Liver (tissue), 10 donors: Measurements from ENCODE around the gene EP300. TPM values are rescaled to one million over a fixed set of nuclear protein-coding genes. Genes with fewer than 3 reads are reported as not detected.

Experiments
- DNase-seq: peaks from one replicate; pipeline ENCODE4 v3.0.0-alpha.2; 2017; ENCODE audit warnings: low spot score
- H3K27ac ChIP-seq, 2 donors: one replicate each; pipeline ENCODE4 v1.7.0; 2013; ENCODE audit warnings: inconsistent platforms in 2 of 2, low read length in 2 of 2, control low read depth in 1 of 2, low read depth in 1 of 2, mild to moderate bottlenecking in 1 of 2
- H3K27me3 ChIP-seq, 4 donors: one replicate each; pipeline versions ENCODE4 v1.6.1 to v1.7.0; 2013; ENCODE audit warnings: low read length in 3 of 4, inconsistent platforms in 1 of 4, mild to moderate bottlenecking in 1 of 4, moderate library complexity in 1 of 4; ENCODE audit not compliant: control insufficient read depth in 4 of 4, insufficient read depth in 4 of 4
- H3K36me3 ChIP-seq, 4 donors: one replicate each; pipeline versions ENCODE4 v1.6.1 to v1.7.0; 2013; ENCODE audit warnings: low read length in 3 of 4, mild to moderate bottlenecking in 3 of 4, low read depth in 1 of 4, moderate library complexity in 1 of 4; ENCODE audit not compliant: control insufficient read depth in 4 of 4, insufficient read depth in 3 of 4
- H3K4me1 ChIP-seq, 4 donors: one replicate each; pipeline versions ENCODE4 v1.6.1 to v1.7.0; 2013; ENCODE audit warnings: low read length in 3 of 4, mild to moderate bottlenecking in 3 of 4, moderate library complexity in 1 of 4; ENCODE audit not compliant: control insufficient read depth in 4 of 4, insufficient read depth in 4 of 4
- H3K4me3 ChIP-seq, 3 donors: one replicate each; pipeline versions ENCODE4 v1.6.1 to v1.7.0; 2013; ENCODE audit warnings: low read length in 3 of 3, control low read depth in 1 of 3, low read depth in 1 of 3, mild to moderate bottlenecking in 1 of 3
- H3K9ac ChIP-seq, 2 donors: one replicate each; pipeline ENCODE4 v1.7.0; 2013; ENCODE audit warnings: low read length in 2 of 2, mild to moderate bottlenecking in 2 of 2, moderate library complexity in 2 of 2, control low read depth in 1 of 2, low read depth in 1 of 2
- H3K9me3 ChIP-seq, 4 donors: one replicate each; pipeline versions ENCODE4 v1.6.1 to v1.7.0; 2013; ENCODE audit warnings: low read length in 3 of 4; ENCODE audit not compliant: control insufficient read depth in 4 of 4
- CTCF ChIP-seq: fragments of 150-350 bp; IDR thresholded peaks from 2 replicates; pipeline ENCODE4 v1.5.1; 2017; ENCODE audit warnings: improper control_type of control experiment, low read depth, low read length; ENCODE audit not compliant: missing input control
- FOXA1 ChIP-seq: IDR thresholded peaks from 2 replicates; pipeline ENCODE4 v1.6.1; 2016; ENCODE audit warnings: antibody characterized with exemption
- GABPA ChIP-seq, 2 donors: IDR thresholded peaks in 1 of 2; conservative IDR thresholded peaks in 1 of 2; 2 replicates each; pipeline ENCODE4 v1.6.1; 2016; ENCODE audit warnings: antibody characterized with exemption in 2 of 2, mild to moderate bottlenecking in 1 of 2, moderate library complexity in 1 of 2
- HNF4A ChIP-seq, 2 donors: conservative IDR thresholded peaks; 2 replicates each; pipeline ENCODE4 v1.6.1; 2016; ENCODE audit warnings: antibody characterized with exemption in 2 of 2, mild to moderate bottlenecking in 2 of 2
- JUND ChIP-seq, 2 donors: IDR thresholded peaks; 2 replicates each; pipeline ENCODE4 v1.6.1; 2016; ENCODE audit warnings: antibody characterized with exemption in 2 of 2
- NR2F2 ChIP-seq: IDR thresholded peaks from 2 replicates; pipeline ENCODE4 v1.6.1; 2016; ENCODE audit warnings: antibody characterized with exemption
- RAD21 ChIP-seq, 2 donors: IDR thresholded peaks; 2 replicates each; pipeline ENCODE4 v1.6.1; 2016; ENCODE audit warnings: antibody characterized with exemption in 2 of 2, mild to moderate bottlenecking in 2 of 2
- REST ChIP-seq: IDR thresholded peaks from 2 replicates; pipeline ENCODE4 v1.6.1; 2016; ENCODE audit warnings: antibody characterized with exemption, mild to moderate bottlenecking
- SP1 ChIP-seq: IDR thresholded peaks from 2 replicates; pipeline ENCODE4 v1.6.1; 2018; ENCODE audit warnings: antibody characterized with exemption, mild to moderate bottlenecking
- YY1 ChIP-seq: IDR thresholded peaks from 2 replicates; pipeline ENCODE4 v1.6.1; 2016; ENCODE audit warnings: antibody characterized with exemption, mild to moderate bottlenecking
- ZBTB33 ChIP-seq: IDR thresholded peaks from 2 replicates; pipeline ENCODE4 v1.6.1; 2016; ENCODE audit warnings: antibody characterized with exemption
- WGBS: extraction: QIAGEN DNeasy Blood & Tissue Kit; methylation state at CpG from one replicate; pipeline ENCODE4 v1.1.7; 2013; 5-methylcytosine and 5-hydroxymethylcytosine counted together
- polyA plus RNA-seq, 2 donors: library from polyadenylated mRNA; stranded (reverse) in 1 of 2; unstranded in 1 of 2; fragments of 200-250 nt in 1 of 2; fragments of >200 nt in 1 of 2; fragmentation: Nextera tagmentation in 1 of 2; extraction: Ambion mirVana in 1 of 2; gene quantifications; one replicate each; pipeline versions ENCODE4 v1.2.1 to v1.2.3, GENCODE V29; 2013 to 2015
- small RNA-seq: library from RNA; depleted of rRNA; stranded (forward); fragments of <200 nt; gene quantifications from one replicate; pipeline ENCODE3, GENCODE V24; 2014
- total RNA-seq, 2 donors: library from RNA; depleted of rRNA; stranded (reverse); fragments of >200 nt; gene quantifications; one replicate each; pipeline ENCODE4 v1.2.3, GENCODE V29; 2014
- donor health status: healthy.
- donor health status: healthy.
- donor health status: healthy.
- donor health status: healthy.
- donor health status: healthy.

EP300 gene
- total and polyA plus RNA-seq, 4 donors: 6.9 to 95.5 (median 31.9) TPM

GRCh38 chr22:41229215-41229614, 136.8 kb downstream of the EP300 start:
- no peak overlapping the region for H3K27ac ChIP-seq
- no peaks in the 10 kb centered on the region for H3K9me3 ChIP-seq
- H3K36me3 ChIP-seq: peaks cover 5 to 31% (median 14%) of the 10 kb centered on the region in 4 donors
- no peaks in the 10 kb centered on the region for H3K27me3 ChIP-seq
- H3K4me1 ChIP-seq: peaks cover 0 to 24% (median 16%) of the 10 kb centered on the region in 4 donors
- no peak for DNase-seq
- H3K4me3 ChIP-seq: no peak overlapping the region
- TF ChIP-seq YY1: no peak
- no peak for TF ChIP-seq SP1
- TF ChIP-seq NR2F2: no peak
- TF ChIP-seq JUND (IDR thresholded peaks at IDR 0.05): no peak
- TF ChIP-seq RAD21 (IDR thresholded peaks at IDR 0.05): no peak
- TF ChIP-seq HNF4A (conservative IDR thresholded peaks at IDR 0.05): no peak
- no peak for TF ChIP-seq CTCF
- no peak for TF ChIP-seq REST
- TF ChIP-seq ZBTB33: no peak
- no peak for TF ChIP-seq FOXA1
- no peak for TF ChIP-seq GABPA (IDR thresholded peaks at IDR 0.05 in 1 of 2, conservative IDR thresholded peaks at IDR 0.05 in 1 of 2)
- whole genome bisulfite sequencing: 92% methylated on average over 6 of the region's 6 CpGs
- H3K9ac ChIP-seq: no peak overlapping the region

Small RNA genes lying within 50 kb of the gene (small RNA-seq; reads per million reads assigned to genes)
- gene RF00019 (not detected), gene RNU6-375P (not detected)

Other genes with a start within 250 kb of the EP300 start
- 10 to 100 TPM; 90.6 to 91.5 TPM for gene ST13, start 236.0 kb upstream of the EP300 start, total RNA-seq
- 100 to 1,000 TPM in 1 of 2 donors, 10 to 100 TPM in 1; 82.3 to 112 TPM for gene ST13, start 236.0 kb upstream of the EP300 start, polyA plus RNA-seq
- gene XPNPEP3, start 235.4 kb upstream of the EP300 start, total RNA-seq: 10 to 100 TPM; 10.1 to 16.4 TPM
- gene XPNPEP3, start 235.4 kb upstream of the EP300 start, polyA plus RNA-seq: 1 to 10 TPM; 5.5 to 7.1 TPM
- gene DNAJB7, start 230.5 kb upstream of the EP300 start, total RNA-seq: not detected
- gene DNAJB7, start 230.5 kb upstream of the EP300 start, polyA plus RNA-seq: under 1 TPM in 1 of 2 donors, not detected in 1; 0.15 TPM
- 10 to 100 TPM; 11.0 to 85.3 TPM for gene RBX1, start 141.2 kb upstream of the EP300 start, total RNA-seq
- 10 to 100 TPM; 22.5 to 69.5 TPM for gene RBX1, start 141.2 kb upstream of the EP300 start, polyA plus RNA-seq
- 10 to 100 TPM; 11.9 to 17.4 TPM for gene L3MBTL2, start 112.7 kb downstream of the EP300 start, total RNA-seq
- 10 to 100 TPM in 1 of 2 donors, 1 to 10 TPM in 1; 8.7 to 12.7 TPM for gene L3MBTL2, start 112.7 kb downstream of the EP300 start, polyA plus RNA-seq
- gene CHADL, start 148.3 kb downstream of the EP300 start, total RNA-seq: 1 to 10 TPM in 1 of 2 donors, under 1 TPM in 1; 0.51 to 1.0 TPM
- gene CHADL, start 148.3 kb downstream of the EP300 start, polyA plus RNA-seq: under 1 TPM; 0.55 to 0.68 TPM
- 10 to 100 TPM; 29.4 to 40.3 TPM for gene RANGAP1, start 193.6 kb downstream of the EP300 start, total RNA-seq
- 10 to 100 TPM; 12.0 to 37.2 TPM for gene RANGAP1, start 193.6 kb downstream of the EP300 start, polyA plus RNA-seq
- 10 to 100 TPM; 22.0 to 50.2 TPM for gene ZC3H7B, start 208.9 kb downstream of the EP300 start, total RNA-seq
- gene ZC3H7B, start 208.9 kb downstream of the EP300 start, polyA plus RNA-seq: 10 to 100 TPM in 1 of 2 donors, 1 to 10 TPM in 1; 6.6 to 30.2 TPM